ENCODE measurements around the gene QPRT. TPM values are rescaled to one million over a fixed set of nuclear protein-coding genes. Genes with fewer than 3 reads are reported as not detected.
A peak's percentile ranks its signal among the peaks of the same experiment; 100 is the strongest.
"Not testable (repeated sequence)": the region's sequence is repeated elsewhere in the genome, so short reads cannot be mapped to it uniquely, and the experiment has no call there.

Gene QPRT
- total RNA-seq, 5 donors from 2014 or later (not counting 1 experiment from before 2014, with no cell fraction given) = 1.4 to 2.5 (median 2.1) TPM

DNA sequence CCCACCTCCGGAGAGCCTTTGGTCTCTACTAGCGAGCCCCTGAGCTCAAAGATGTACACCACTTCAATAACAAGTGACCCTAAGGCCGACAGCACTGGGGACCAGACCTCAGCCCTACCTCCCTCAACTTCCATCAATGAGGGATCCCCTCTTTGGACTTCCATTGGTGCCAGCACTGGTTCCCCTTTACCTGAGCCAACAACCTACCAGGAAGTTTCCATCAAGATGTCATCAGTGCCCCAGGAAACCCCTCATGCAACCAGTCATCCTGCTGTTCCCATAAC is 15.2 kb upstream of the QPRT start:
- Mint-ChIP-seq H3K4me1 (peaks cover 61 to 83% (median 78%) of the 10 kb centered on the region in 3 donors), H3K27me3 (no peaks in the 10 kb centered on the region), H3K4me3 (peak overlapping the region; percentile 96 to 99 (median 98)), H3K27ac (peak overlapping the region; percentile 96 to 98), H3K9me3 (no peaks in the 10 kb centered on the region), H3K36me3 (peaks cover 4% of the 10 kb centered on the region)
- ATAC-seq (replicated peaks in 1 of 4) = peak in 3 of 4 experiments; percentile 2 to 7 (median 4)
- no peaks in the 10 kb centered on the region for H3K9me3 ChIP-seq
- POLR2A ChIA-PET = interaction anchor here in 1 of 2 donors (0.6 kb wide), 1 partner anchor 905 kb away, joined by 5 read pairs; no protein-coding TSS in a partner anchor
- H3K27me3 ChIP-seq (replicated peaks in 1 of 2; ENCODE audit: control insufficient read depth in 2 of 2, extremely low read depth in 1 of 2, insufficient read depth in 2 of 2, low read length in 1 of 2) = no peaks in the 10 kb centered on the region
- DNase-seq = peak in 4 of 35 experiments; percentile 23 to 49 (median 30)
- peaks cover 27 to 75% of the 10 kb centered on the region in 2 experiments for H3K4me1 ChIP-seq (ENCODE audit: control insufficient read depth in 1 of 2, extremely low read depth in 1 of 2, insufficient read depth in 2 of 2, low read length in 2 of 2)
- WGBS (ENCODE audit: insufficient coverage) = 5% methylated on average over 3 of the region's 3 CpGs
- H3K36me3 ChIP-seq (ENCODE audit: control insufficient read depth in 2 of 2, extremely low read depth in 1 of 2, insufficient read depth in 1 of 2, low read length in 1 of 2) = peaks cover 2 to 25% of the 10 kb centered on the region in 2 donors
- H3K4me3 ChIP-seq (ENCODE audit: control insufficient read depth in 1 of 2, extremely low read depth in 1 of 2, low read length in 1 of 2) = peak overlapping the region; percentile 70 to 96
- CTCF ChIA-PET = interaction anchor here (0.5 to 0.6 kb wide), 3 partner anchors 24 to 828 kb away, joined by 3 to 5 read pairs (median 3); no protein-coding TSS in a partner anchor
- peak overlapping the region; percentile 77 for H3K27ac ChIP-seq (ENCODE audit: low read length)

DNA sequence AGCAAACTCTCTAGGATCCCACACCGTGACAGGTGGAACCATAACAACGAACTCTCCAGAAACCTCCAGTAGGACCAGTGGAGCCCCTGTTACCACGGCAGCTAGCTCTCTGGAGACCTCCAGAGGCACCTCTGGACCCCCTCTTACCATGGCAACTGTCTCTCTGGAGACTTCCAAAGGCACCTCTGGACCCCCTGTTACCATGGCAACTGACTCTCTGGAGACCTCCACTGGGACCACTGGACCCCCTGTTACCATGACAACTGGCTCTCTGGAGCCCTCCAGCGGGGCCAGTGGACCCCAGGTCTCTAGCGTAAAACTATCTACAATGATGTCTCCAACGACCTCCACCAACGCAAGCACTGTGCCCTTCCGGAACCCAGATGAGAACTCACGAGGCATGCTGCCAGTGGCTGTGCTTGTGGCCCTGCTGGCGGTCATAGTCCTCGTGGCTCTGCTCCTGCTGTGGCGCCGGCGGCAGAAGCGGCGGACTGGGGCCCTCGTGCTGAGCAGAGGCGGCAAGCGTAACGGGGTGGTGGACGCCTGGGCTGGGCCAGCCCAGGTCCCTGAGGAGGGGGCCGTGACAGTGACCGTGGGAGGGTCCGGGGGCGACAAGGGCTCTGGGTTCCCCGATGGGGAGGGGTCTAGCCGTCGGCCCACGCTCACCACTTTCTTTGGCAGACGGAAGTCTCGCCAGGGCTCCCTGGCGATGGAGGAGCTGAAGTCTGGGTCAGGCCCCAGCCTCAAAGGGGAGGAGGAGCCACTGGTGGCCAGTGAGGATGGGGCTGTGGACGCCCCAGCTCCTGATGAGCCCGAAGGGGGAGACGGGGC is 14.7 kb upstream of the QPRT start:
- H3K36me3 Mint-ChIP-seq = peaks cover 4% of the 10 kb centered on the region
- Histone ChIP-seq H3K9me3 (no peaks in the 10 kb centered on the region), H3K27me3 (replicated peaks in 1 of 2; ENCODE audit: control insufficient read depth in 2 of 2, extremely low read depth in 1 of 2, insufficient read depth in 2 of 2, low read length in 1 of 2) (no peaks in the 10 kb centered on the region), H3K4me3 (ENCODE audit: control insufficient read depth in 1 of 2, extremely low read depth in 1 of 2, low read length in 1 of 2) (peak overlapping the region; percentile 70 to 96), H3K36me3 (ENCODE audit: control insufficient read depth in 2 of 2, extremely low read depth in 1 of 2, insufficient read depth in 1 of 2, low read length in 1 of 2) (peaks cover 2 to 25% of the 10 kb centered on the region in 2 donors), H3K4me1 (ENCODE audit: control insufficient read depth in 1 of 2, extremely low read depth in 1 of 2, insufficient read depth in 2 of 2, low read length in 2 of 2) (peaks cover 27 to 79% of the 10 kb centered on the region in 2 experiments), H3K27ac (ENCODE audit: low read length) (peak overlapping the region; percentile 77)
- no peaks in the 10 kb centered on the region for H3K9me3 Mint-ChIP-seq
- WGBS (ENCODE audit: insufficient coverage) = 1% methylated on average over 25 of the region's 35 CpGs
- H3K27me3 Mint-ChIP-seq = no peaks in the 10 kb centered on the region
- CTCF ChIA-PET = no interaction called here
- peak in 32 of 35 experiments; percentile 22 to 64 (median 46) for DNase-seq
- POLR2A ChIA-PET = no interaction called here
- peak overlapping the region; percentile 96 to 99 (median 98) for H3K4me3 Mint-ChIP-seq
- peaks cover 57 to 82% (median 73%) of the 10 kb centered on the region in 3 donors for H3K4me1 Mint-ChIP-seq
- H3K27ac Mint-ChIP-seq = peak overlapping the region; percentile 96 to 98
- peak; percentile 24 to 45 (median 32) for ATAC-seq (replicated peaks in 1 of 4)

DNA sequence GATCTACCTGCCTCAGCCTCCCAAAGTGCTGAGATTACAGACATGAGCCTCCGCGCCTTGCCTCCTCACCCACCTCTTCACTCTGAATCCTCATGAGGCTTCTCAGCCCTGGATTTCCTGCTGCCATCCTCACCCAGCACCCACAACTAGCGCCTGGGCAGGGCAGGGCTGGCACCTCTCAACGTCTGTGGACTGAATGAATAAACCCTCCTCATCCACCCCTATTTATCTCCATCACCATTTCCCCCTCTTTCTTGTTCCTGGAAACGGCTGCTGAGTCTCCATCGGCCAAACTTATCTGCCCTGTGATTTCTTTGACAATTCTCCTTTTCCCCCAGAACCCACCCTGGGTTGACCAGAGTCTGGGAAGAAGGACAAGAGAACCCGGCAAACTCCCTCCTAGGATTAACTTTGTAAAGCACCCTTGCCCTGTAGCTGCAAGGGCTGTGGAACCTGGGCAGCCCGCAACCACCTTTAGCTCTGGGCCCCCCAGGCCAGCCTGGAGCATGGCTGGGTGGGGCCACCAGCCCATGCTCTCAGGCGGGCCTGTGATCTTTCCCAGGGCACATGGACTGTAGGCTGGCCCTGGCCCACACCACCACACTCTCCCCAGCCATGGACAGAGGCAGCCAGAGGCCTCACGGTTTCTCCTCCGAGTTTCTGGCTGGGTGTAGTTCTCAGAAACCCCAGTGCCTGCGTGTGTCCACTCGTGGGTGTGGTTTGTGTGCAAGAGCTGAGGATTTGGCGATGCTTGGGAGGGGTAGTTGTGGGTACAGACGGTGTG is 13.5 kb upstream of the QPRT start:
- Mint-ChIP-seq H3K27me3 (no peaks in the 10 kb centered on the region), H3K36me3 (peaks cover 4% of the 10 kb centered on the region), H3K9me3 (no peaks in the 10 kb centered on the region), H3K4me1 (peaks cover 52 to 84% (median 73%) of the 10 kb centered on the region in 3 donors), H3K4me3 (peak overlapping the region; percentile 96 to 99 (median 98)), H3K27ac (peak overlapping the region; percentile 96 to 98)
- Histone ChIP-seq H3K36me3 (ENCODE audit: control insufficient read depth in 2 of 2, extremely low read depth in 1 of 2, insufficient read depth in 1 of 2, low read length in 1 of 2) (peaks cover 7 to 25% of the 10 kb centered on the region in 2 donors), H3K27ac (ENCODE audit: low read length) (peak overlapping the region; percentile 77), H3K9me3 (no peaks in the 10 kb centered on the region), H3K4me1 (ENCODE audit: control insufficient read depth in 1 of 2, extremely low read depth in 1 of 2, insufficient read depth in 2 of 2, low read length in 2 of 2) (peaks cover 27 to 83% of the 10 kb centered on the region in 2 experiments), H3K27me3 (replicated peaks in 1 of 2; ENCODE audit: control insufficient read depth in 2 of 2, extremely low read depth in 1 of 2, insufficient read depth in 2 of 2, low read length in 1 of 2) (no peaks in the 10 kb centered on the region), H3K4me3 (ENCODE audit: control insufficient read depth in 1 of 2, extremely low read depth in 1 of 2, low read length in 1 of 2) (peak overlapping the region; percentile 70 to 96)
- peak in 3 of 4 experiments; percentile 7 to 24 (median 11) for ATAC-seq (replicated peaks in 1 of 4)
- 3% methylated on average over 12 of the region's 15 CpGs for WGBS (ENCODE audit: insufficient coverage)
- ChIA-PET POLR2A (interaction anchor here in 1 of 2 donors (0.5 kb wide), 1 partner anchor 55 kb away, joined by 3 read pairs; no protein-coding TSS in a partner anchor), CTCF (no interaction called here)
- DNase-seq = peak in 29 of 35 experiments; percentile 16 to 59 (median 37)

DNA sequence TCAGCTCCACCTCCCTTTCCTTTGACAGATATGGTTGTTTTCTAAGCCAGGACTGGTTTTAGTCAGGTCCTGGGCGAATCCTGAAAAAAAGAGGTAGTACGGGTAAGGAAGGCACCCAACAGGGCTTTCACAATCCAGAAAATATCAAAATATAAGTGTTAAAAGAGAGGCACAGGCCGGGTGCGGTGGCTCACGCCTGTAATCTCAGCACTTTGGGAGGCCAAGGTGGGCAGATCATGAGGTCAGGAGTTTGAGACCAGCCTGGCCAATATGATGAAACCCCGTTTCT is 11.7 kb upstream of the QPRT start:
- Mint-ChIP-seq H3K4me3 (peak overlapping the region; percentile 96 to 99 (median 98)), H3K36me3 (peaks cover 12% of the 10 kb centered on the region), H3K27ac (peak overlapping the region; percentile 96 to 98), H3K4me1 (peaks cover 44 to 78% (median 63%) of the 10 kb centered on the region in 3 donors)
- H3K27me3 Mint-ChIP-seq; H3K27me3 ChIP-seq (replicated peaks in 1 of 2; ENCODE audit: control insufficient read depth in 2 of 2, extremely low read depth in 1 of 2, insufficient read depth in 2 of 2, low read length in 1 of 2); H3K9me3 Mint-ChIP-seq; H3K9me3 ChIP-seq; CTCF ChIA-PET; H3K4me3 ChIP-seq (ENCODE audit: control insufficient read depth in 1 of 2, extremely low read depth in 1 of 2, low read length in 1 of 2); DNase-seq; ATAC-seq (replicated peaks in 1 of 4): not testable (repeated sequence)
- H3K36me3 ChIP-seq (ENCODE audit: control insufficient read depth in 2 of 2, extremely low read depth in 1 of 2, insufficient read depth in 1 of 2, low read length in 1 of 2) = peaks cover 17 to 28% of the 10 kb centered on the region in 2 donors
- H3K4me1 ChIP-seq (ENCODE audit: control insufficient read depth in 1 of 2, extremely low read depth in 1 of 2, insufficient read depth in 2 of 2, low read length in 2 of 2) = peaks cover 20 to 74% of the 10 kb centered on the region in 2 experiments
- POLR2A ChIA-PET = interaction anchor here in 1 of 2 donors (1.0 kb wide), 1 partner anchor 167 kb away, joined by 4 read pairs; no protein-coding TSS in a partner anchor
- no CpG with 5 or more reads among the region's 6 CpGs for WGBS (ENCODE audit: insufficient coverage)
- H3K27ac ChIP-seq (ENCODE audit: low read length) = peak overlapping the region; percentile 77

DNA sequence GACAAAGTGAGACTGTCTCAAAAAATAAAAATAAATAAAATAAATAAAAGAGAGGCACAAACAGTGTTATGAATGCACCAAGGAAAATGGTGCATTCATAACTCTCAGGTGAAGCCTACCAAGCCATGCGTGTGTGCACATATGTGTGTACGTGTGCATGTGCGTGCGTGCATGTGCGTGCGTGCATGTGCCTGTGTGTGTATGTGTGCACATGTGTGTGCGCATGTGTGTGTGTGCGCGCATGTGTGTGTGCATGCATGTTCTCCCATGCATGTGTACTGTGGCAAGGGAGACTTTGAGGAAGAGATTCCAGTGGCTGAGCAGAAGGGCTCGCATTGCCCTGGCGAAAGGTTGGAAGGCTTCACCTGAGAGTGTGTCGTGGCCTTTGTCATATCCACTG is 11.2 kb upstream of the QPRT start:
- H3K27me3 ChIP-seq (replicated peaks in 1 of 2; ENCODE audit: control insufficient read depth in 2 of 2, extremely low read depth in 1 of 2, insufficient read depth in 2 of 2, low read length in 1 of 2) = no peaks in the 10 kb centered on the region
- Mint-ChIP-seq H3K36me3 (peaks cover 12% of the 10 kb centered on the region), H3K9me3 (no peaks in the 10 kb centered on the region), H3K4me3 (peak overlapping the region in 1 of 3 donors; percentile 99), H3K27ac (peak overlapping the region; percentile 34 to 61), H3K4me1 (peaks cover 40 to 74% (median 58%) of the 10 kb centered on the region in 3 donors), H3K27me3 (no peaks in the 10 kb centered on the region)
- H3K9me3 ChIP-seq = no peaks in the 10 kb centered on the region
- WGBS (ENCODE audit: insufficient coverage) = 98% methylated on average over 10 of the region's 12 CpGs
- no peak for ATAC-seq (replicated peaks in 1 of 4)
- H3K36me3 ChIP-seq (ENCODE audit: control insufficient read depth in 2 of 2, extremely low read depth in 1 of 2, insufficient read depth in 1 of 2, low read length in 1 of 2) = peaks cover 17 to 28% of the 10 kb centered on the region in 2 donors
- ChIA-PET POLR2A (interaction anchor here in 1 of 2 donors (1.0 kb wide), 1 partner anchor 166 kb away, joined by 4 read pairs; no protein-coding TSS in a partner anchor), CTCF (no interaction called here)
- DNase-seq = no peak
- H3K4me3 ChIP-seq (ENCODE audit: control insufficient read depth in 1 of 2, extremely low read depth in 1 of 2, low read length in 1 of 2) = no peak overlapping the region
- peaks cover 20 to 69% of the 10 kb centered on the region in 2 experiments for H3K4me1 ChIP-seq (ENCODE audit: control insufficient read depth in 1 of 2, extremely low read depth in 1 of 2, insufficient read depth in 2 of 2, low read length in 2 of 2)
- peak overlapping the region; percentile 18 for H3K27ac ChIP-seq (ENCODE audit: low read length)

DNA sequence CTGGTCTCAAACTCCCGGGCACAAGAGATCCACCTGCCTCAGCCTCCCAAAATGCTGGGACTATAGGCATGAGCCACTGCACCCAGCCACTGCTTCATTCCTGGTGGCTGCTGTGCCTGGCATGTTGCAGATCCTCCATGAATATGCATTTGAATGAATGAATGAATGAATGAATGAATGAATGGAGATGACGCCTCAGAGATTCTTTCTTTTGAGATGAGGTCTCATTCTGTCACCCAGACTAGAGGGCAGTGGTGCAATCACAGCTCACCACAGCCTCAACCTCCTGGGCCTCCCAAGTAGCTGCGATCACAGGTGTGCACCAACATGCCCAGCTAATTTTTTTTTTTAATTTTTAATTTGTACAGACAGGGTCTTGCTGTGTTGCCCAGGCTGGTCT is 10.7 kb upstream of the QPRT start:
- Histone ChIP-seq H3K27me3 (replicated peaks in 1 of 2; ENCODE audit: control insufficient read depth in 2 of 2, extremely low read depth in 1 of 2, insufficient read depth in 2 of 2, low read length in 1 of 2) (no peaks in the 10 kb centered on the region), H3K27ac (ENCODE audit: low read length) (peak overlapping the region; percentile 18), H3K4me3 (ENCODE audit: control insufficient read depth in 1 of 2, extremely low read depth in 1 of 2, low read length in 1 of 2) (no peak overlapping the region), H3K36me3 (ENCODE audit: control insufficient read depth in 2 of 2, extremely low read depth in 1 of 2, insufficient read depth in 1 of 2, low read length in 1 of 2) (peaks cover 17 to 28% of the 10 kb centered on the region in 2 donors), H3K9me3 (no peaks in the 10 kb centered on the region), H3K4me1 (ENCODE audit: control insufficient read depth in 1 of 2, extremely low read depth in 1 of 2, insufficient read depth in 2 of 2, low read length in 2 of 2) (peaks cover 20 to 68% of the 10 kb centered on the region in 2 experiments)
- Mint-ChIP-seq H3K27me3 (no peaks in the 10 kb centered on the region), H3K4me1 (peaks cover 40 to 74% (median 57%) of the 10 kb centered on the region in 3 donors), H3K27ac (no peak overlapping the region), H3K4me3 (no peak overlapping the region), H3K36me3 (peaks cover 12% of the 10 kb centered on the region), H3K9me3 (no peaks in the 10 kb centered on the region)
- no peak for DNase-seq
- ATAC-seq (replicated peaks in 1 of 4) = no peak
- ChIA-PET POLR2A (no interaction called here), CTCF (no interaction called here)
- 88% methylated on average over 1 of the region's 3 CpGs for WGBS (ENCODE audit: insufficient coverage)

Data from T-cell (primary cell).